HG02642 (cell line): Measurements from ENCODE around the gene NAAA.
A peak's percentile ranks its signal among the peaks of the same experiment; 100 is the strongest.
"Not testable (repeated sequence)": the region's sequence is repeated elsewhere in the genome, so short reads cannot be mapped to it uniquely, and the experiment has no call there.

Experiments used
- ATAC-seq: cut with Tn5 transposase; IDR thresholded peaks from one replicate; pipeline ENCODE4 v1.9.1; 2021; ENCODE audit warnings: mild to moderate bottlenecking; ENCODE audit not compliant: unreplicated experiment, poor library complexity

The NAAA gene

GRCh38 chr4:75940692-75941253 lies at the start of gene NAAA:
TSS of gene NAAA (minus strand) at chr4:75941013. CDS start at chr4:75940949, 64 bp downstream.
- ATAC-seq = peak; percentile 88

GRCh38 chr4:75989846-75990528 lies 49.2 kb upstream of the NAAA start:
- no peak for ATAC-seq

- no peak for ATAC-seq
Observed at GRCh38 chr4:75985116-75985515, 44.3 kb upstream of the NAAA start.

- ATAC-seq = no peak
Observed at GRCh38 chr4:75980576-75980975, 39.8 kb upstream of the NAAA start.

GRCh38 chr4:75976177-75976576 lies 35.4 kb upstream of the NAAA start:
- no peak for ATAC-seq

- ATAC-seq = no peak
Observed at GRCh38 chr4:75973766-75974165, 33.0 kb upstream of the NAAA start.

GRCh38 chr4:75968084-75968483 lies 27.3 kb upstream of the NAAA start:
- ATAC-seq = no peak

- no peak for ATAC-seq
Observed at GRCh38 chr4:75963558-75963957, 22.7 kb upstream of the NAAA start.

- not testable (repeated sequence) for ATAC-seq
Observed at GRCh38 chr4:75962072-75962471, 21.3 kb upstream of the NAAA start.

- ATAC-seq = not testable (repeated sequence)
Observed at GRCh38 chr4:75958546-75958945, 17.7 kb upstream of the NAAA start.

- not testable (repeated sequence) for ATAC-seq
Observed at GRCh38 chr4:75954811-75955210, 14.0 kb upstream of the NAAA start.

GRCh38 chr4:75953509-75953908 lies 12.7 kb upstream of the NAAA start:
- ATAC-seq = no peak

GRCh38 chr4:75950213-75950815 lies 9.5 kb upstream of the NAAA start:
- ATAC-seq = no peak

GRCh38 chr4:75948822-75949444 lies 8.1 kb upstream of the NAAA start:
- ATAC-seq = peak; percentile 78

- ATAC-seq = peak; percentile 53
Observed at GRCh38 chr4:75939890-75940691, 722 bp downstream of the NAAA start.

- ATAC-seq = no peak
Observed at GRCh38 chr4:75935628-75936027, 5.2 kb downstream of the NAAA start.

- ATAC-seq = no peak
Observed at GRCh38 chr4:75930152-75930551, 10.7 kb downstream of the NAAA start.

GRCh38 chr4:75924916-75925315 lies 15.9 kb downstream of the NAAA start:
- ATAC-seq = not testable (repeated sequence)

GRCh38 chr4:75924309-75924827 lies 16.4 kb downstream of the NAAA start:
- ATAC-seq = no peak

GRCh38 chr4:75922588-75922987 lies 18.2 kb downstream of the NAAA start:
- no peak for ATAC-seq
